Germinal center (tissue), 1 donor: ENCODE measurements around the gene CLIC6.
A peak's percentile ranks its signal among the peaks of the same experiment; 100 is the strongest.

ENCODE experiments used
- DNase-seq: peaks from one replicate; pipeline ENCODE4 v3.0.0; 2012; ENCODE audit warnings: mixed read lengths, low spot score

CLIC6 gene

GRCh38 chr21:34728479-34728878, 59.7 kb downstream of the CLIC6 start:
- DNase-seq: no peak

DNA sequence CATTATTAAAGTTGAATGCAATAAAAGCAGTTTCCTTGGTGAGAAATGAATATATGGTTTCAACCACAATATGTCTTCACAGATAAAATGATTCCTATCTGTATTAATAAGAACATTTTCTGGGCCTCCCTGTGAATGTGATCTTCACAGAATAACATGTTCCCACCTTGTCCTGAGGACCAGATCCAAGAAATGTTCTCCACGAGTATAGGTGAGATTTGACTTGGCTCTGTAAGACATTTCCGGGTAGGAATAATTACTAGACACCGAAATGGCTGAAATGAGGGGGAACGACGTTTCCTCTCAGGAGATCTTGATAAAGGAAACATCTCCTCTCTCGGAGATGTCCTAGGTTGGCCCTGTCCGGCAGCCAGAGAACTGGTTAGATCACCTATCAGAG, 61.4 kb downstream of the CLIC6 start:
- DNase-seq: no peak

- no peak for DNase-seq
These were observed 62.1 kb downstream of the CLIC6 start for GRCh38 chr21:34730756-34731445.

- DNase-seq: no peak
These were observed 63.6 kb downstream of the CLIC6 start for GRCh38 chr21:34732388-34732821.

DNA sequence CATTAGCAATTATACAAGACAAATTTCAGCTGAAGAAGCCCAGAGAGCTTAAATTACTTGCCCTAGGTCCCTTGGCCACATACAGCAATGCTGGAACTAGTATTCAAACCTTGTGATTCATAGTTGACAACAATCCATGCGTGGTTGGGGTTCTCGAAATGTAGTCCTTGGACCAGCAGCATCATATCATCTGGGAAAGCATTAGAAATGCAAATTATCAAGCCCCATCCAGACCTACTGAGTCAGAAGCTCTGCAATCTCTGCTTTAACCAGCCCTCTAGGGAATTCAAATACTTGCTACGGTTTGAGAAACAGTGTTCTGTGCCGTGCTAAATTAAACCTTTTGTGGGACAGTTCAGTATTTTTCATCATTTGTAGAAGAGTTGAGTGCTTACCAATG, 65.1 kb downstream of the CLIC6 start:
- DNase-seq: no peak

DNA sequence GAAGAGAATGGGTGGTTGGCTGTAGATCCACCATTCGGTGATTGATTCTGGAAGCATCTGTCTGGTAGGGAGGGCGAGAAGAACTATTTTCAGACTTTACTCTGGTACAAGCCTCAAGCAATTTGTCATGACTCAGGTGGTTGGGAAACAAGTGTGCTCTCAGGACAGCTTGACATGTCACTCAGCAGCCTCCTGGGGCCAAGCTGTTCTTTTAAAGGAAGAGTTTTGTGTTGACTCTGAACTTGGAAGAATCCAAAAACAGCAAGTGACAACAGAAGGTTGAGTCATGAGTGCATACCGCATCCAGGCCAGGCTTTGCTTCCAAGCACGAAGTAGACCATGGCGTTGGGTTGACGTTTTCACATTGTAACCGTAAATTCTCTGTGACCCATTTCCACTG, 65.9 kb downstream of the CLIC6 start:
- no peak for DNase-seq

DNA sequence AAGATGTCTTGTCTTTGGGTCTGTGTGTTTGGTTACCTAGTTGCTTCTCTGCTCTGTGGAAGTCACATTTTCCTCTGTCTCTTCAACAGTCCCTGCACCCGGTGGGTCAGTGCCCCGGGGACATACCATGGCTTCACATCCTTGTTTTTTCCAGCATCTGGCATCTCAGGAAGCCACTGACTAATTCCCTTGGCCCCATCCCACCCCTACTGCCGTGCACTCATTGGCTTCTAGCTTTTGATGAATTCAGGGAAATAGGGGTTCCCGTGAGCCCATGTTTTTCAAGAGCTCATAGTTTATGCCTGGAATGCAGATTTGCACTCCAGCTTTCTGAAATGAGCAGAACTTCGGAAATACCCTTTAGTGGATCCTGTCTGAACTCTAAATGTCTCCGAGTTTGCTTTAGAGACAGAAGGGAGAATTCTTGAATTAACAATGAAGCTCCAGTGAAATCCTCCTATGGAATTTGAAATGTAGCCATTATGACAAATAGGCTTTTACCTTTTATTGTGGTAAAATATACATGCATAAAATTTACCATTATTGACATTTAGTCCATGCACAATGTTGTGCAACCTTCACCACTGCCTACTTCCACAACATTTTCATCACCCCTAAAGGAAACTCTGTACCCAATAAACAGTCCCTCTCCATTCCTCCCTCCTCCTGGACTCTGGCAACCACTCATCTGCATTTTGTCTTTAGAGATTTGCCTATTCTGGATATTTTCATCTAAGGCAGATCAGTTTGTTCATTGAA, 67.5 kb downstream of the CLIC6 start:
- no peak for DNase-seq

DNA sequence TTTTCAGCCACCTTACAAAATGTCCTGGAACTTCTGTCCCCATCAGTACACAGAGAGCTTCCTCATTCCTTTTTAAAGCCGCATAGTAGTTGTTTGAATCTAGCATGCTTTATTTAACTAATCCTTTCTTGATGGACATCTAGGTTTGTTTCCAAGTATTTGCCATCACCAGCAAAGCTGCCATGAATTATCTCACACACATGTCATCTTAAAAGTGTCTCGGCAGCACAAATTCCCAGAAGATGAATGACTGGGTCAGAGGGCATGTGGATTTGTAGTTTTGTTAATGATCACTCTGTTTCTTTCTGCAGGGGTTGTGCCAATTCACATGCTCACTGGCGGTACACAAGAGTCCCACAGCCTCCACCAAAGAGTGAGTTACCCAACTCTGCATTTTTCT, 68.3 kb downstream of the CLIC6 start:
- DNase-seq: no peak

- no peak for DNase-seq
These were observed 71.4 kb downstream of the CLIC6 start for GRCh38 chr21:34740198-34740597.

DNA sequence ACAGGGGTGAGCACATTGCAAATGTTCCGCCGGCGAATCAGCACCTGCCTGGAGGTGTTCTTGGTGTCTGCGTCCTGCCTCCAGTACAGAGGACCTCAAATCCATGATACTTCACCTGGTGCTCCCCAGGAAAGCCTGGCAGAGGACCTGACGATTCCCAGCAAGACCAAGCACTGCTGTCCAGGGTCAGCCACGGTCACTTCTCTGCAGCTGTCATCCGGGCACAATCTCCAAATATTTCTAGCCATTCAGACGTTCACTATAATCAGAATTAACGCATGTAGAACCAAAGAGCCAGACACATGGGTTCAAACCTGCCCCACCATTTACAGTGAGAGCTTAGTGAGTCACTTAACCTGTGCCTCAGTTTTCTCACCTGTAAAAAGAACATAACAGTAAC, 74.5 kb downstream of the CLIC6 start:
- no peak for DNase-seq

GRCh38 chr21:34743831-34744230, 75.0 kb downstream of the CLIC6 start:
- no peak for DNase-seq

DNA sequence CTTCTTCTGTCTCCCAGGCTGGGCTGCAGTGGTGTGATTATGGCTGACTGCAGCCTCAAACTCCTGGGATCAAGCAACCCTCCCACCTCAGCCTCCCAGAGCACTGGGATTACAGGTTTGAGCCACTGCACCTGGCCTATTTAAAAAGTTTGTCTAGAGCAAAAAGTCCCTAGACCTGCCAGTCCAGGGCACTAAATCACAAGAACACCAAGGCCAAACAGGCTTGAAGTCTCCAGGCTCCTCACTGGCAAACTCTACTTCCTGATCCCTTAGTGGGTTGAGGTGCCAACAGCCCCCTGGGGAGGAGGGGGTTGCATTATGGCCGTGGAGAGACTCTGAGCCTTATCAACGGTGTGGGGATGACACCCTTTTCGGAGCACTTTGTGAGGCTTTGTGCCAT, 76.0 kb downstream of the CLIC6 start:
- no peak for DNase-seq

GRCh38 chr21:34745557-34746255, 76.9 kb downstream of the CLIC6 start:
- DNase-seq: peak; percentile 52

GRCh38 chr21:34748862-34749261, 80.1 kb downstream of the CLIC6 start:
- DNase-seq: no peak

DNA sequence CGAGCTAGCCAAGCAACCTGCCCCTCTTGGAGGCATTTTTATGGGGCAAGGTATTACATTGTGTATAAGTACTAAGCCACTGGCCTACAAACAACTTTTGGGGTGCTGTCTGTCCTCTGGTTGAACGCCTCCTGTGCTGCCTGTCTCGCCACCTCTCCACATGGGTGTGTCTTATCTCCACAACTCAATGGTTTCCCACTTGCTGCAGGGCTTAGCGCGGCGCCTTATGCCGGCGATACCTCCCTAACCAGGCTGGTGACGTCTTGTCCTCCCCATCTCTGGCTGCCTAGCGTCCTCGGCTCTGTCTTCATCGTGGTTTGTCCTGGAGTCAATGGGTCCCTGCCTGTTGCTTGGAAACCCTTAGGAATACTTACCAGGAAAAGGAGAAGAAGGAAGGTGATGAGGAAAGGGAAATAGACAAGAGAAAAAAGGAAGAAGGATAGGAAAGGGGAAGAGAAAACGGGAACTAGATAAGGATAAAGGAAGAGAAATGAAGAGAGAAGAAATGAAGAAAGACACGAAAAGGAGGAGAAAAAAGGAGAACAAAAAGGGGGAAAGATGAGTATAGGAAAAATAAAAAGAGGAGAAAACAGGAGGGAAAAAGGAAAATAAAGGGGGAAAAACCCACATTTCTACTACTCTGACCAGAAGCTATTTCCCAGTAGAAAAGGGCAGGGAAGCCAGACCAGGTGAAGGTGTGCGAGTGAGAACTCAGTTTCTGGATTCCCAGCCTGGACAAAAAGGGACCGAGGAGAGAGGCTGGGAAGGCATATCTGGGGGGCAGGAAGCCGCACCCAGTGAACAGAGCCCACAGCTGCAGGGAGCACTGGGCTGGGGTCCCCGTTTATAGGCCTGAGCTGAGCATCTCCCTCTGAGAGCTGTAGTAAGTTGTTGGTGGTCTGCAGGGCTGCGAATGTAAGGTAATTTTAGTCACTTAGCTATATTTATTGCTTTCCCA, 86.2 kb downstream of the CLIC6 start:
- DNase-seq: no peak

- no peak for DNase-seq
These were observed 93.0 kb downstream of the CLIC6 start for GRCh38 chr21:34761758-34762330.

GRCh38 chr21:34762786-34763185, 94.0 kb downstream of the CLIC6 start:
- DNase-seq: no peak

DNA sequence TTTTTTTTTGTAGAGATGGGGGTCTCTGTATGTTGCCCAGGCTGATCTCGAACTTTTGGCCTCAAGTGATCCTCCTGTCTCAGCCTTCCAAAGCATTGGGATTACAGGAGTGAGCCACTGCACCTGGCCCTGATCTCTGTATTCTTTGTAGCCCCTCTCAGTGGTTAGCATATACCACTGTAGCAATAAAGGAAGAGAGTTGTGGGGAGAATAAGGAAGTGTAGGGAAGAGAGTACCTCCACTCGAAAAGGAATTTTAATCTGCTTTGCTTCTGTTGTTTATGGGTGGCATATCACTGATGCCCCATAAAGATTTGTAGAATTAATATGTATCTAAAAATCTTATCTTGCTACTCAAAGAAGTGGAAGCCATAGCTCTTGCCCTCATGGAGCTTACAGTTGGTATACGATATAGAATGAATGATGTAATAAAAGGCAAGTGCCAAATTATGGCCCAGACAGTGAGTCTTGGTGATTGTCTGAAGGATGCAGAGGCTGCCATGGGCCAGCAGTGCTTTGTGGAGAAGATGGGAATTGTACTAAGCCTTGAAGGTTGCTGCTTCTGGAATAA, 96.0 kb downstream of the CLIC6 start:
- no peak for DNase-seq

DNA sequence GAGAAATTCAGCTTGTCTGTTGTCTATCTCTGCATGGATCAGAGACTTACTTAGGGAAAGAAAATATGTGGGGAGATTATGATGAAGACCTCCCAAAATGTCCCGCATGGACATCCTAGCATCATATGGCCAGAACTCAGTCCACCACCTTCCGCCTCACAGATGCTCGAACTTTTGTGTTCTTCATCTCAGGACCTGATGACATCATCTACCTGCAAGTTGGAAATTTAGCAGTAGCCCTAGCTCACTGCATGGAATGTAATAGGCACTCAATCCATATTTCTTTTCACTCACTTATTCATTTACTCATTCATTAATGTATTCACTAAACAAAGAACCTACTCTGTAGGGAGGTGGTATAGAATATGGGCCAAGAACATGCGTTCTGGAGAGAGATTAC, 96.8 kb downstream of the CLIC6 start:
- no peak for DNase-seq

DNA sequence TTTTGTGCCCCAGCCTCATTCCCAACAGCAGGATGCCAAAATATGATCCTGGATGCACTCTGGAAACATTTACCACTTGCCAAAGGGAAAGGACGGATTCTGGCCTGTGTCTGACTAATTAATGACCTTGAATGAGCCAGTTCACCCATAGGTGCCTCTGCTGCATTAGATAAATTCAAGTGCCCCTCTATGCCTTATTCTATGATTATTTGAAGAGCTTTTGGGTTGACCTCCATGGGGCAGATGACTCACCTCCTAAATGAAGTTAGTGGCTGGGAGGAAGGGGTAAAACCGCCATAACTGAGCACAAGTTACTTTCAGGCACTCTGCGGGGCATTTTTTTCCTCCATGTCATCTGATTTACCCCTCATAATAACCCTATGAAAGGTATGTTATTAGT, 98.1 kb downstream of the CLIC6 start:
- DNase-seq: no peak
